GM19395 (cell line): ENCODE results near the gene TXNRD1.
"Not testable (repeated sequence)": the region's sequence is repeated elsewhere in the genome, so short reads cannot be mapped to it uniquely, and the experiment has no call there.

Experiments
- ATAC-seq: cut with Tn5 transposase; IDR thresholded peaks from one replicate; pipeline ENCODE4 v1.9.1; 2021; ENCODE audit warnings: mild to moderate bottlenecking, moderate library complexity; ENCODE audit not compliant: unreplicated experiment

The TXNRD1 gene

DNA sequence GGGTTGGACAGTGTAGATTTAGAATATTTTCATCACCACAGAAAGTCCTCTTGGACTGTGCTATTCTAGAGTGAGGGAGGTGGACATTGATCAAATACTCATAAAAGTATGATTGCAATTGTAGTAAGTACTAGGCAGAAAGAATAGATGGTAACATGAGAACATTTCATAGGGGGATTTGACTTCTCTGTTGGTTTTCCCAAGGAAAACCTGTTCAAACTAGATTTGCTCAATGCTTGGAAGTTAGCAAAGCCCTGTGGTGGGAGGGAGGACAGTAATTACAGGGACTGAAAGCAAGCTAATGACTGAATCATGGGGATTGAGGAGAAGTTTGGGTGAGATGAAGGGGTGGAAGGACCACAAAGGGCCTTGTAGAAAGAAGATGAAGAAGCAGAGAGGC, 63.6 kb downstream of the TXNRD1 start:
- ATAC-seq = no peak

DNA sequence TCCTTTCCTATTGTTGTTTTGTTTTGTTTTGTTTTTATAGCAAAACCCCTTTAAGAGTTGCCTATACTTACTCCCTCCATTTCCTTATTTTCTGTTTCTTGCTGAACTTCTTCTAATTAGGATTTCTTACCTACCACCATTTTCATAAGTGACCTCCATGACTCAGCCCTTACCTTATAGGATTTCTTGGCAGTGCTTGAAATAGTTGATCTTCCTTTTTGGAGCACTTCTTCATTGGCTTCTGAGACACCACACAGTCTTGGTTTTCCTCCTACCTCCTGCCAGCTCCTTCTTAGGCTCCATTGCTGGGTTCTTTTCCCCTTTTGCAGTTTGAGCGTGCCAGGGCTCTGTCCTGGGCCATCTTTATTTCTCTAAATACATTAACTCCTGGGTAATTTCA, 64.5 kb downstream of the TXNRD1 start:
- no peak for ATAC-seq

DNA sequence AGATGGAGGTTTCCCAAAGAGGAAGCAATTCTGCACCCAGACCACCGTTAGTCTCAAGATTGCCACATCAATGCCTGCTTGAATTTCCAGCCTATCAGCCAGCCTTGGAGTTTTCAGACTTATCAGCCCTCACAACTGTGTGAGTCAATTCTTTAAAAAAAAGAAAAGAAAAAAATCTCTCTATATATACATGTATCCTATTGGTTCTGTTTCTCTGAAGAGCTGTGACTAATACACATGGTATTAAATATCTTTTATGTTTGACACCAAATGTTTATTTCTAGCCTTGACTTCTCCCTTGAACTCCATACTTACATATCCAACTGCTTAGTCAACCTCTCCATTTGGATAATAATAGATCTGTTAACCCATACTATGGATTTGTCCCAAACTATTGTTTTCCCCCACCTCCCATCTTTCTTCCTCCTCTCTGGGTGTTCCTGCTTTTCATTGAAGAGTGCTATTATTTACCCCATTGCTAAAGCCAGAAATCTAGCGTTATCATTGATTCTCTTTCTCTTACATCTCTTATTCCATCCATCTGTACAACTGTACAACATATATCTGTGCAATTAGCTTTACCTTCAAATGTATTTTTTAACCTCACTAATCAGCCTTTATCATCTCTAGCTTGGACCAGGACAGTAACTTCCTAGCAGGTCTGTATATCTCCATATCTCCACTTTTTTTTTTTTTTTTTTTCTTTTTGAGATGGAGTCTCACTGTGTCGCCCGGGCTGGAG, 65.3 kb downstream of the TXNRD1 start:
- ATAC-seq = no peak

DNA sequence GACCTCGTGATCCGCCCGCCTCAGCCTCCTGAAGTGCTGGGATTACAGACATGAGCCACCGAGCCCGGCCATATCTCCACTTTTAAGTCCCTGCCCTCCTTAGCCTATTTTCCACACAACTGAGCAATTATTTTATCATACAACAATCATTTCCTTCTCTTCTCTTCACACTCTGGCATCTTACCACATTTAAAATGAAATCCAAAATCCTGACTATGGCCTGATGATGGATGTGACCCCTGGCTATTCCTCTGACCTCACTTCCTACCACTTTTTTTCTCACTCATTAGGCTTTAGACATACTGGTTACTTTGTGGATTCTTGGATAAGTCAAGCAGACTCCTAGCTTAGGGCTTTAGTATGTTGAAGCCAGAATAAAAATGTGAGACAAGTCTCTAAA, 66.1 kb downstream of the TXNRD1 start:
- ATAC-seq = no peak

DNA sequence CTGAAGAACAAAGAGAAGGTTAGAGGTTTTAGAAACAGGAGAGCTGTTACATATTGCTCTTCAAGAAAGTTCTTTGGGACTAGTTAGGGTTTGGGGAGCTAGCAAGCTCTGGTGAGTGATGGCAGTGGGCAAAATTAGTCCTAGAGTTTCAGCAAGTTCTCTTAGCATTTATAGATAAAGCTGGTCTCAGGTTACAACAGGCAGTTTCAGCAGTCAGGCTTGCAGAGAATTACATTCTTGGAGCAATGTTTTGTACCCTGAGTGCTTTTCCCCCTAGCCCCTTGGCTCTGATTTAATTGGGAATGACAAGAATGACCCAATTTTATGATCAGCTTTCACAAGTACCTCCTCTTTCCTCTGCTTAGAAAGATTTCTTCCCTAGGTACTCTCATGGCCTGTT, 66.5 kb downstream of the TXNRD1 start:
- ATAC-seq = no peak

DNA sequence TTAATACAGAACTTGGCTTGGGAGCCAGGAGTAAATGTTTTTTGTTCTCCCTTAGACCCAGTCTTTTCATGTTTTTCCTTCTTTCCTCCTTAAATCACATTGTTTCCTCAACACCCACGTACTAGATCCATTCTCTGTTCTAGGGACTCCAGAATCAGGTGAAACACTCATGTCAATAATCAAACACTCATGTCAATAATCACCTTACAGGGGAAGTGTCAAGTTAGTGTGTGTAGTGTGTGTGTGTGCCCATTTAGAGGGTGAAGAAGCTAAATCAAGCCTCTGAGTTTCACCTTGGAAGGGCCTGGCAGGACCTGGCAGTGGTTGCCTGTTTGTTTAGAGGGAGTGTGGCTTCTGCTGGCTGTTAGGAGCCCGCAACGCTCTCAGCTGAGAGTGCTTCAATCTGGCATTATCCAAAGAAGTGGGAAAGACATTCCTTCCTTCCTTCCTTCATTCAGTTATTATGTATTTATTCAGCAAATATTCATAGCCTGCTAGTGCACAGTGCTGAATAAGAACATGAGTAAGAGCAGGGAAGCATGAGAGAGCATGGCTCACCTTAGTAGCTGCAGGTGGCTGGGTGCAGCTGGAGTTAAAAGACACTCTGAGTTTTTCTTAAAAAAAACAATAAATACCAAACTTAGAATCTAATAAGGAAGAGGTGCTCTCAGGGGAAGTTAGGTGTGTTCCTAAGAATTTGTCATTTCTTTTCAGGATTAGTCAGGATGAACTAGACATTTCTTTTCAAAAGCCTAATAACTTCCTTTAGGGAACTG, 70.3 kb downstream of the TXNRD1 start:
- no peak for ATAC-seq

DNA sequence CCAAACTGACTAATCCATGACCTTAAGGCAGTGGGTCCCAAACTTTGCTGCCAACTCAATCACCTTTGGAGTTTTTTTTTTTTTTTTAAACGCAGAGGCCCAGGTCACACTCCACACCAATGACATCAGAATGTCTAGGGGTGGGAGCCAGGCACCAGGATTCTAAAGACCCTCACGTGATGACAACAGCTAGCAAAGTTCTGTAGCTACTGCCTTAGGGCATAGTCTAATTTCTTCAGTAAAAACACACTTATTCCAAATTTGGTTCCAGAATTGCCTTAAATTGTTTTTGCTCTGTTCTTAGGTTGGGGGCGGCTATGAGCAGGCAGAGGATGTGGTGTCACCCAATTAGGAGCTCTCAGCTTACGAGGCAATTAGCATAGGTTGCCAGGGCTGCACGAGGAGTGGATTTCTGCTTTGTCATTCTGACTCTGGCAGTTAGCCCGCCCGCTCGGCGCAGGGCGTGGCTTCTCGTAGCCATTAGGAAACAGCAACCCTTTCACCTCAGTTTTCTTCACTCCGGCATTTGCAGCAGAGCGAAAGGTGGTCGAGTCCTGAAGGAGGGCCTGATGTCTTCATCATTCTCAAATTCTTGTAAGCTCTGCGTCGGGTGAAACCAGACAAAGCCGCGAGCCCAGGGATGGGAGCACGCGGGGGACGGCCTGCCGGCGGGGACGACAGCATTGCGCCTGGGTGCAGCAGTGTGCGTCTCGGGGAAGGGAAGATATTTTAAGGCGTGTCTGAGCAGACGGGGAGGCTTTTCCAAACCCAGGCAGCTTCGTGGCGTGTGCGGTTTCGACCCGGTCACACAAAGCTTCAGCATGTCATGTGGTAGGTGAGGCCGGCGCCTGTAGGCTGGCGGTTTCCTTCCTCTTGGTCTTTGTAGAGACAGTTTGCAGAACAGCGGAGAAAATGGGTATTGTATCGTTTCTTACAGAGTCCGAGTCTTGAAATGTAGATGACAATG, 71.2 kb downstream of the TXNRD1 start:
- peak; percentile 92 for ATAC-seq

DNA sequence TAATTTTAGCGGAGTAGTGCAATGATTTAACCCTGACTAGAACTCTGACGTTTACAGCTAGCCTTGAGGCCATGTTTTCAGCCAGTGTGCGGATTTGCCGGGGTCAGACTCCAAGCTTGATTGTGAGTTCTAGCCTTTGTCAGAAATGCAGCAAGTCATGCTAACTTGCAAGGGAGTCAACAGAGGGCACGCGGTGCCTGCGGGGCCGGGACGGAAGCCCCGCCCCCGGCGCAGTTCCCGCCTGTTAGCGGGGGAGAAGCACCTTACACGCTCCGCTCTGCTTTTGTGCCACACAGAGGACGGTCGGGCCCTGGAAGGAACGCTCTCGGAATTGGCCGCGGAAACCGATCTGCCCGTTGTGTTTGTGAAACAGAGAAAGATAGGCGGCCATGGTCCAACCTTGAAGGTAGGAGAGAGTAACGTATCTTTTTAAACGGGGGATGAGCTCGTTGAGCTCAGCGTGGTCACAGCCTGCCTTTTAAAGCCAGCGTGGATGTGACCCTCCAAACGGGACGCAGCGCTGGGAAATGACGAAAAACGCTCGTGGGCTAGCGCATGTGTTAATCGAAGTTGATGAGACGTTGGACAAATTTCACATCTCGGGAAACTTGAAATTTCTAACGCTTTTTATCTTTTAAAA, 73.2 kb downstream of the TXNRD1 start:
- peak; percentile 47 for ATAC-seq

DNA sequence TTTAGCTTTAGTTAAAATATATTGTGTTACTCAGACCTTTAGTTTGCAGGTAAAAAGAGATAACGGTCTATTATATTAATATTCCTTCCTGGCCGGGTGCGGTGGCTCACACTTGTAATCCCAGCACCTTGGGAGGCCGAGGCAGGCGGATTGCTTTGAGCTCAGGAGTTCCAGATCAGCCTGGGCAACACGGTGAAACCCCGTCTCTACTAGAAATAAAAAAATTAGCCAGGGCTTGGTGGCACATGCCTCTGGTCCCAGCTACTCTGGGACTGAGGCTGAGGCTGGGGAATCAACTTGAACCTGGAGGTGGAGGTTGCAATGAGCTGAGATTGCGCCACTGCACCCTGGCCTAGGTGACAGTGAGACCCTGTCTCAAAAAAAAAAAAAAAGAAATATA, 74.7 kb downstream of the TXNRD1 start:
- ATAC-seq = no peak

DNA sequence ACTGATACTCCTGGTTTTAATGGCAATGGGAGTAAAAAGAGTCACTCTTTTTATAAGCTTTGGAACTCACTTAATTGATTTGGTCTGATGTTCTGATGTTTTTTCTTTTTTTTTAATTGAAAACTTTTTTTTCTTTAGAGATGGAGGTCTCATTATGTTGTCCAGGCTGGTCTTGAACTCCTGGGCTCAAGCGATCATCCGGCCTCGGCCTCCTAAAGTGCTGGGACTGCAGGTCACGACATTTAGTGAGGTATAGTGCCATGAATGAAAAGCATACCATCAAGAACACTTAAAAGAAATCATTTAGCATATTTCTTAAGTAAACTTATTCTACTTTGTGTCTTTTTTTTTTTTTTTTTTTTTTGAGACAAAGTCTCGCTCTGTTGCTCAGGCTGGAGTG, 75.3 kb downstream of the TXNRD1 start:
- no peak for ATAC-seq

DNA sequence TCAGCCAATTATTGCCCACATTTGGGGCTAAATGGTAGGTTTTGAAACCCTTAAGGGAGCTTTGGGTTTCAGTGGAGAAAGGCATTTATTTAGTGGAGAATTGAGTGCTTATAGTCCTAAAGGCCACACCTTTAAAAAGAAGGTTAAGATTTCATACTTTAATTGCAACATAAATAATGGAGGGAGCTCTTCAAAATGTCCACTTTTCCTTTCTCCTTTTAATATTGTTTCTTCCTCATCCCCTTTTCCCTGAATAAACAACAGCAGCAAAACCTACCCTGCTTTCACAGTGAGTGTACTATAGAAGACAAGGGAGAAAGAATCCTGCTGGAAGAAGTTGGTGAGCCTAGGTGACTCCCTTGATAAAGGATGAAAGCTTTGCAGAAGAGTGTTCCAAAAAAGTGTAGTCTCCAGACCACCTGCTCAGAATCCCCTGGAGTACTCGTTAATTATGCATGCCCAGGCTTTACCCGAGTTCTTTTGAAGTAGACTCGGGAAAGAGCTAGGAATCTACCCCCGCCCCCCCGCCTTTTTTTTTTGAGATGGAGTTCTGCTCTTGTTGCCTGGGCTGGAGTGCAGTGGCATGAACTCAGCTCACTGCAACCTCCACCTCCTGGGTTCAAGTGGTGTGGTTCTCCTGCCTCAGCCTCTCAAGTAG, 76.4 kb downstream of the TXNRD1 start:
- no peak for ATAC-seq

DNA sequence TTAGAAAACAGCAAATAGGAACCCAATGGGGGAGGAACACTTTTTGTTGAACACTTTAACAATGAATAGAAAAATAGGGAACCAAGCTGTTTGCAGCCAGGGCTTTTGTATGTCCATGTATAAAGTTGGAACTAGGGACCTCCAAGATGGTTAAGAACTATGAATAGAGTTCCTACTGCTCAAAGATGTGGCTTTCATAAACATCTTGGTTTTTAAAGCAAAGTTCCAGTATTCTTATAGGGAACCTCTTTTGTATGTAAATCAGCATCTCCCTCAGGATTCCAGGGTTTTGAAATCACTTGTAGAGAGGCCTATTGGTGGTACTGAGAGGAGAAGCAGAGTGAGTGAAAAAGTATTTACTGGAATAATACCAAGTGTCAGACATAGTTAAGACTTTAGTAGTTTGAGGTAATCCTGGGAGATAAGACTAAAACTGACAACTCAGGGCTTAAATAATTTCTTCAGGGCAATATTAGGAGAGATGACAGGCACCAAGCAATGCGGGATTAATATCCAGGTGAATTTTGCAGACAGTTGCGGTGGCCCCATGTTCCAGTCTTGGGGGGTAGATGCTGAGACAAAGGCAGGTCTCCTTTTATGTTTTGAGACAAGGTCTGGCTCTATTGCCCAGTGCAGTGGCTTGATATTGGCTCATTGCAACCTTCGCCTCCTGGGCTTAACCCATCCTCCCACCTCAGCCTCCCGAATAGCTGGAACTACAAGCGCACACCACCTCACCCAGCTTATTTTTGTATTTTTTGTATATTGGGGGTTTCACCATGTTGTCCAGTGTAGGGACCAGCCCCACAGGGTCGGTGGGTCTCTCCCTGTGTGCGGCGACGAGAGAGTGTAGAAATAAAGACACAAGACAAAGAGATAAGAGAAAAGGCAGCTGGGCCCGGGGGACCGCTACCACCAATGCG, 77.6 kb downstream of the TXNRD1 start:
- no peak for ATAC-seq

DNA sequence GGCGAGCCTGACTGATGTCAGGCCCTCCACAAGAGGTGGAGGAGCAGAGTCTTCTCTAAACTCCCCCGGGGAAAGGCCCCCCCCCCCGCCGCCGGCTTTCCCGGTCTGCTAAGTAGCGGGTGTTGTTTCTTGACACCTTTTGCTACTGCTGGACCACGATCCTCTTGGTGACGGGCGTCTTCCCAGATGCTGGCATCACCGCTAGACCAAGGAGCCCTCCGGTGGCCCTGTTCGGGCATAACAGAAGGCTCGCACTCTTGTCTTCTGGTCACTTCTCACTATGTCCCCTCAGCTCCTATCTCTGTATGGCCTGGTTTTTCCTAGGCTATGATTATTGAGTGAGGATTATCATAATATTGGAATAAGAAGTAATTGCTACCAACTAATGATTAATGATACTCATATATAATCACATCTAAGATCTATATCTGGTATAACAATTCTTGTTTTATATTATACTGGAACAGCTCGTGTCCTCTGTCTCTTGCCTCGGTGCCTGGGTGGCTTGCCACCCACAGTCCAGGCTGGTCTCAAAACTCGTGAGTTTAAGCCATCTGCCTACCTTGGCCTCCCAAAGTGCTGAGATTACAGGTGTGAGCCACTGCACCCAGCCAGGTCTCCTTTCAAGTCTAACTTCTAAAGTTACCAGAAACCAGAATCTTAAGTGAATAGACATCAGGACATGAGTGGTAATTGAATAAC, 78.7 kb downstream of the TXNRD1 start:
- not testable (repeated sequence) for ATAC-seq

DNA sequence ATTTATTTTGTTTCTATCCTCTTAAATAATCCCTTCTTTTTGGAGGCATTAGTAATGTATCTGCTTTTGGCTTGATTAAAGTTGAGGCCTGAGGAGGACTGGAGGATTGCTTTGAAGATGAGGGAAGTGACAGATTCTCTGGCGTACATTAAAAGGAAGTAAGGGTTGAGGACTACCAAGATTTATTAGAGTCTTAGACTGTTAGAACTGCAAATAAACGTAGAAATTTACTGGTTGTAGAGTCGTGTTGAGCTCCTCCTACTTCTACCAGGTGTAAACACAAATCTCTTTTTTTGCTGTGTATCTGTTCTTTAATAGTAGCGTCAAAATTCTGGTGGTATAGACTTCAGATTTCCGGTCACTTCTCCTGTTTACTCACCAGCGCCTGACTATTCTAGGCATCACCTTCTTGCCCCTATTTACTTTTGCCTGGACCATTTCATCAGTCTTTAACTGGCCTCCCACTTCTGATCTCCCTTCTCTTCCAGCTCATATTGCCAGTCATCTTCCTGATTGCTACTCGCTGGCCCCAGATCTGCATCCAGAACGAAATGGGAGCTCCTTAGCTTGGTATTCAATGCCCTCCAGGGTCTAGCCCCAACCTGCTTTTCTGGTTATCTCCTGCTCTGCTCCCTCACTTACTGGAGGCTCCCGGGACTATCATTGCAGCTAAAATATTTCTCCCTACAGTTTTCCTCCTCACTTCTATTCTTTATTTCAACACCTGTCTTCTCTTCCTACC, 79.5 kb downstream of the TXNRD1 start:
- ATAC-seq = no peak

DNA sequence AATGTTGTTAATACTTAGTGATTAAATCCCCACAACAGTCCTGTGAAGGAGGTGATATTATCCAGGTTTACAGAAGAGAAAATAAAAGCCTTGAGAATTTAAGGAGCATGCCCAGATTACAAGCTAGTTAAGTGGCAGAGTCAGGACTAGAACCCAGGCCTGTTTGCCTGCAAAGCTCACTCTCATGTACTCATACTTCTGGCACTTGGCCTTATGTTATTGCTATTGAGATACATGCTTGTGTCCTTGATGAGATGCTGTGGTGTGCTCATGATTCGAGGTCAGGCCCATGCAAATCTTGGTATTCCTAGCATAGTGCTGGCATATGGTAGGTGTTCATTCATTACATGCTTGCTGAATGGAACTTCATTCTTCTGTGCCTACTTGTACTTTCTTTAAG, 80.4 kb downstream of the TXNRD1 start:
- no peak for ATAC-seq

DNA sequence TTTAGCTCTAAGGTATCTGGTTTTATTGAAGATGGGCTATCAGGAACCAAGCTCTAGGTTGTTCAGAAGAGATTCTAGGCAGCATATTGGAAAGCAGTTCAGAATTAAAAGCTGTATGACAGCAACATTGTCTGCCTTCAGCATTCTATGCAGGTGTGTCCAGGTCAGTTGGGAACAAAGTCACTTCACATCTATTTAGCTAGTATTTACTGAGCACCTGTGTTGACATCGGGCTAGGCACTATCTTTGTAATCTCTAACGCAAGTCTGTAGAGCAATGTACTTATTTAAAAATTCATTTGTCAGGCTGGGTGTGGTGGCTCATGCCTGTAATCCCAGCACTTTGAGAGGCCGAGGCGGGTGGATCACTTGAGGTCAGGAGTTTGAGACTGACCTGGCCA, 81.1 kb downstream of the TXNRD1 start:
- ATAC-seq = no peak

DNA sequence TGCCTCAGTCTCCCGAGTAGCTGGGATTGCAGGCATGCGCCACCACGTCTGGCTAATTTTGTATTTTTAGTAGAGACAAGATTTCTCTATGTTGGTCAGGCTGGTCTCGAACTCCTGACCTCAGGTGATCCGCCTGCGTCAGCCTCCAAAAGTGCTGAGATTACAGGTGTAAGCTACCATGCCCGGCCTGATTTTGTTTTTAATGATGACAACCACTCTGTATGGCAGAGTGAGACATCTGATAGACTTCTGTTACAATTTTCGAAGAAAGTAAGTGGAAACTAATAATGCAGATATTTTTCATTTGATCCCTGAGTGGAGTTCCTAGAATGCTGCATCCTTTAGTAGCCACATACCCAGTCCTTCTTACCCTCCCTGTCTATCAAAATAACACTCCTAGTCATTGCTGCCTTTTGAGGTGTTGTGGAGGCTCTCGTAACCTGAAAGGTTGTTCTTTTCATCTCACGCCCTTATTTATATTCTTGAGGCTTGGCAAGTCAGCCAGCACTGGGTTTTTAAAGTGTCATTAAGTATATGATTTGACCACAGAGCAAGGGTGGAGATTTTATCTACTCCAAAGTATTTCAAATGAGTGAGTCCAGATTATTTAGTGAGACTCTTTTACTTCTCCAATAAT, 82.0 kb downstream of the TXNRD1 start:
- no peak for ATAC-seq
